Stomach (tissue), 9 donors: ENCODE measurements around the gene SMAD3. TPM values are rescaled to one million over a fixed set of nuclear protein-coding genes. Genes with fewer than 3 reads are reported as not detected.
"Not testable (repeated sequence)": the region's sequence is repeated elsewhere in the genome, so short reads cannot be mapped to it uniquely, and the experiment has no call there.

Experiments used
- DNase-seq, 2 donors: peaks; one replicate each; pipeline versions ENCODE4 v3.0.0 to v3.0.0-alpha.2; 2013 to 2019
- H3K27ac ChIP-seq, 5 donors: fragments of 200-600 bp in 4 of 5; sonication (generic) in 4 of 5; one replicate each; pipeline ENCODE4 v1.5.1; 2013 to 2019; ENCODE audit warnings: mild to moderate bottlenecking in 1 of 5, moderate library complexity in 1 of 5
- H3K27me3 ChIP-seq, 3 donors: fragments of 200-600 bp; sonication (generic); one replicate each; pipeline ENCODE4 v1.5.1; 2017 to 2019; ENCODE audit warnings: mixed run types in 1 of 3
- H3K36me3 ChIP-seq, 4 donors: fragments of 200-600 bp; sonication (generic); 1 replicate in 3 of 4; 2 replicates in 1 of 4; pipeline ENCODE4 v1.5.1; 2016 to 2019
- H3K4me1 ChIP-seq, 4 donors: fragments of 200-600 bp; sonication (generic); one replicate each; pipeline ENCODE4 v1.5.1; 2016 to 2019
- H3K4me3 ChIP-seq, 4 donors: fragments of 200-600 bp; sonication (generic) in 3 of 4; one replicate each; pipeline ENCODE4 v1.5.1; 2016 to 2019; ENCODE audit warnings: mild to moderate bottlenecking in 1 of 4
- H3K9me3 ChIP-seq, 4 donors: fragments of 200-600 bp; sonication (generic); one replicate each; pipeline ENCODE4 v1.5.1; 2016 to 2019
- CTCF ChIP-seq, 7 experiments: fragments of 450-650 bp in 4 of 7; fragments of 200-600 bp in 3 of 7; sonication (generic) in 3 of 7; IDR thresholded peaks; one replicate each; pipeline ENCODE4 v1.5.1; 2016 to 2019; ENCODE audit warnings: antibody characterized with exemption in 7 of 7, control low read depth in 2 of 7, mild to moderate bottlenecking in 1 of 7
- EP300 ChIP-seq: sonication (generic); formaldehyde crosslinking; IDR thresholded peaks from one replicate; pipeline ENCODE4 v1.6.1; 2017; ENCODE audit warnings: antibody characterized with exemption
- POLR2A ChIP-seq, 4 donors: fragments of 450-650 bp; IDR thresholded peaks; one replicate each; pipeline ENCODE4 v1.6.1; 2016; ENCODE audit warnings: antibody characterized with exemption in 4 of 4, control low read depth in 2 of 4, mild to moderate bottlenecking in 1 of 4, moderate library complexity in 1 of 4
- POLR2AphosphoS5 ChIP-seq, 3 donors: sonication (generic); formaldehyde crosslinking; IDR thresholded peaks; one replicate each; pipeline ENCODE4 v1.6.1; 2016; ENCODE audit warnings: antibody characterized with exemption in 3 of 3
- WGBS, 5 donors: extraction: QIAGEN DNeasy Blood & Tissue Kit in 3 of 5; methylation state at CpG; one replicate each; pipeline versions ENCODE4 v1.1.5 to v1.1.7; 2013 to 2018; 5-methylcytosine and 5-hydroxymethylcytosine counted together
- intact Hi-C: fragments of 100-400 bp; cut with DNase I; formaldehyde crosslinking; loops from one replicate; pipeline ENCODE4 v1.15.1; 2023; ENCODE audit warnings: low total_unique reads
- polyA plus RNA-seq, 3 donors: library from polyadenylated mRNA; stranded (reverse); fragments of 200-250 nt; gene quantifications; one replicate each; pipeline ENCODE4 v1.2.3, GENCODE V29; 2013
- total RNA-seq, 5 donors: library from RNA; depleted of rRNA; stranded (reverse); fragments of >200 nt; gene quantifications; one replicate each; pipeline versions ENCODE4 v1.1.0 to v1.2.3, GENCODE V29; 2014 to 2016
- donor health status: healthy with polysubstance abuse.
- donor health status: Bipolar disorder and iron deficiency.
- donor health status: healthy.

SMAD3 gene
- total and polyA plus RNA-seq, 8 donors = 6.8 to 103 (median 27.5) TPM

- peak overlapping the region; percentile 89 to 95 (median 91) for H3K27ac ChIP-seq
- H3K4me3 ChIP-seq = peak overlapping the region in 3 of 4 donors; percentile 11 to 33 (median 32)
- no peaks in the 10 kb centered on the region for H3K27me3 ChIP-seq
- H3K4me1 ChIP-seq = peaks cover 68 to 92% (median 80%) of the 10 kb centered on the region in 4 donors
- TF ChIP-seq EP300 (no peak), POLR2AphosphoS5 (IDR thresholded peaks at IDR 0.05) (peak in 1 of 3 donors; percentile 8)
- no peaks in the 10 kb centered on the region for H3K9me3 ChIP-seq
- H3K36me3 ChIP-seq = no peaks in the 10 kb centered on the region
- no peak for DNase-seq
- 64 to 75% (median 70%) methylated on average over 9 of the region's 9 CpGs for WGBS, 5 donors
- intact Hi-C loops = loop anchor here (10.0 kb wide), 1 partner anchor 55 kb away; the partner anchor contains the start of gene SMAD3
Observed at GRCh38 chr15:67120009-67120838, 54.8 kb downstream of the SMAD3 start.

- no peaks in the 10 kb centered on the region for H3K27me3 ChIP-seq
- no peaks in the 10 kb centered on the region for H3K9me3 ChIP-seq
- intact Hi-C loops = loop anchor here (10.0 kb wide), 1 partner anchor 56 kb away; the partner anchor contains the start of gene SMAD3
- peaks cover 68 to 92% (median 81%) of the 10 kb centered on the region in 4 donors for H3K4me1 ChIP-seq
- peak; percentile 90 to 93 for DNase-seq
- no peaks in the 10 kb centered on the region for H3K36me3 ChIP-seq
- TF ChIP-seq POLR2AphosphoS5 (IDR thresholded peaks at IDR 0.05) (peak; percentile 62 to 84 (median 70)), CTCF (IDR thresholded peaks at IDR 0.05) (no peak)
- 13 to 28% (median 19%) methylated on average over 16 to 27 of the region's 27 CpGs for WGBS, 5 donors
- H3K27ac ChIP-seq = peak overlapping the region; percentile 89 to 95 (median 91)
- H3K4me3 ChIP-seq = peak overlapping the region; percentile 8 to 33 (median 22)
Observed at GRCh38 chr15:67120839-67121643, 55.6 kb downstream of the SMAD3 start.

- TF ChIP-seq CTCF (IDR thresholded peaks at IDR 0.05) (no peak), EP300 (no peak), POLR2A (IDR thresholded peaks at IDR 0.05) (no peak), POLR2AphosphoS5 (IDR thresholded peaks at IDR 0.05) (no peak)
- H3K4me3 ChIP-seq = peak overlapping the region in 1 of 4 donors; percentile 33
- intact Hi-C loops = loop anchor here (10.0 kb wide), 1 partner anchor 57 kb away; the partner anchor contains the start of gene SMAD3
- WGBS, 5 donors = 77 to 86% (median 79%) methylated on average over 10 of the region's 10 CpGs
- no peak for DNase-seq
- peak overlapping the region; percentile 21 to 95 (median 89) for H3K27ac ChIP-seq
- no peaks in the 10 kb centered on the region for H3K36me3 ChIP-seq
- no peaks in the 10 kb centered on the region for H3K9me3 ChIP-seq
- H3K27me3 ChIP-seq = no peaks in the 10 kb centered on the region
- peaks cover 69 to 92% (median 80%) of the 10 kb centered on the region in 4 donors for H3K4me1 ChIP-seq
Observed at GRCh38 chr15:67121644-67122605, 56.5 kb downstream of the SMAD3 start.

- Histone ChIP-seq H3K4me1 (peaks cover 68 to 92% (median 80%) of the 10 kb centered on the region in 4 donors), H3K27ac (peak overlapping the region in 4 of 5 donors; percentile 89 to 95 (median 90))
- not testable (repeated sequence) for H3K36me3 ChIP-seq, H3K27me3 ChIP-seq, DNase-seq, H3K9me3 ChIP-seq, H3K4me3 ChIP-seq
- WGBS, 5 donors = 76 to 88% (median 77%) methylated on average over 5 of the region's 5 CpGs
- intact Hi-C loops = loop anchor here (10.0 kb wide), 1 partner anchor 58 kb away; the partner anchor contains the start of gene SMAD3
Observed at GRCh38 chr15:67122816-67123215, 57.4 kb downstream of the SMAD3 start.

- H3K36me3 ChIP-seq, DNase-seq, H3K4me3 ChIP-seq, H3K27me3 ChIP-seq, H3K9me3 ChIP-seq: not testable (repeated sequence)
- WGBS, 5 donors = 91 to 96% (median 94%) methylated on average over 8 of the region's 8 CpGs
- Histone ChIP-seq H3K27ac (peak overlapping the region in 3 of 5 donors; percentile 80 to 95 (median 91)), H3K4me1 (peaks cover 63 to 92% (median 79%) of the 10 kb centered on the region in 4 donors)
- intact Hi-C loops = loop anchor here (10.0 kb wide), 1 partner anchor 58 kb away; the partner anchor contains the start of gene SMAD3
Observed at GRCh38 chr15:67123291-67123690, 57.9 kb downstream of the SMAD3 start.
